H1 (cell line): ENCODE measurements around the gene SLC26A9. TPM values are rescaled to one million over a fixed set of nuclear protein-coding genes. Genes with fewer than 3 reads are reported as not detected.

Experiments
- polyA plus RNA-seq, 7 experiments: library from polyadenylated mRNA; depleted of rRNA in 3 of 7; stranded (reverse) in 5 of 7; unstranded in 2 of 7; fragments of >200 nt in 5 of 7; fragments of 200-250 nt in 2 of 7; gene quantifications; 1 replicate in 5 of 7; 2 replicates in 1 of 7; 4 replicates in 1 of 7; pipeline versions ENCODE4 v1.2.1 to v1.2.3, GENCODE V29; 2011 to 2013; ENCODE audit warnings: missing spikeins in 2 of 7, mixed read lengths in 2 of 7
- total RNA-seq: library from RNA; stranded (reverse); fragmentation: NEBNext Ultra II Directional; extraction: Animal tissue kit (Norgen Biotek cat#: 25700); gene quantifications from 2 replicates; pipeline ENCODE4 v1.2.1, GENCODE V29; 2021

The SLC26A9 gene
- total and polyA plus RNA-seq, 2 of the 8 experiments (the other 6 are each of a cell fraction or from before 2014, with no cell fraction given), result not detected

Other genes starting within 250 kb of the SLC26A9 start
- gene NUCKS1, start 193.3 kb downstream of the SLC26A9 start, total RNA-seq, result 461 and 492 TPM in 2 replicates
- 76.7 and 126 TPM in 2 replicates for gene NUCKS1, start 193.3 kb downstream of the SLC26A9 start, polyA plus RNA-seq (2011; rRNA removed)
- gene RAB29, start 168.0 kb downstream of the SLC26A9 start, total RNA-seq, result 16.4 and 17.3 TPM in 2 replicates
- 9.7 and 10.1 TPM in 2 replicates for gene RAB29, start 168.0 kb downstream of the SLC26A9 start, polyA plus RNA-seq (2011; rRNA removed)
- 42.3 and 43.2 TPM in 2 replicates for gene SLC41A1, start 130.3 kb downstream of the SLC26A9 start, total RNA-seq
- 34.1 and 41.2 TPM in 2 replicates for gene SLC41A1, start 130.3 kb downstream of the SLC26A9 start, polyA plus RNA-seq (2011; rRNA removed)
- gene PM20D1, start 93.3 kb downstream of the SLC26A9 start, total RNA-seq, result not detected in 2 replicates
- gene PM20D1, start 93.3 kb downstream of the SLC26A9 start, polyA plus RNA-seq (2011; rRNA removed), result 0.05 TPM in 1 of 2 replicates, not detected in the other
- not detected in 2 replicates for gene RAB7B, start 59.9 kb upstream of the SLC26A9 start, total RNA-seq
- 0.05 and 0.06 TPM in 2 replicates for gene RAB7B, start 59.9 kb upstream of the SLC26A9 start, polyA plus RNA-seq (2011; rRNA removed)
- not detected in 2 replicates for gene CTSE, start 80.4 kb upstream of the SLC26A9 start, total RNA-seq
- 0.03 TPM in 1 of 2 replicates, not detected in the other for gene CTSE, start 80.4 kb upstream of the SLC26A9 start, polyA plus RNA-seq (2011; rRNA removed)
- gene RHEX, start 109.7 kb upstream of the SLC26A9 start, total RNA-seq, result not detected in 2 replicates
- gene RHEX, start 109.7 kb upstream of the SLC26A9 start, polyA plus RNA-seq (2011; rRNA removed), result not detected in 2 replicates
- 0.42 and 0.50 TPM in 2 replicates for gene AVPR1B, start 173.9 kb upstream of the SLC26A9 start, total RNA-seq
- gene AVPR1B, start 173.9 kb upstream of the SLC26A9 start, polyA plus RNA-seq (2011; rRNA removed), result 0.29 and 0.44 TPM in 2 replicates